ENCODE results near the gene USP21.

USP21 gene

GRCh38 chr1:161193561-161194235 is 34.4 kb downstream of the USP21 start:
- DNase-seq (ENCODE audit: low spot score) = no peak

- DNase-seq (ENCODE audit: low spot score) = no peak
Measured at GRCh38 chr1:161195171-161195570, 35.9 kb downstream of the USP21 start.

- no peak for DNase-seq (ENCODE audit: low spot score)
Measured at GRCh38 chr1:161196111-161196510, 36.8 kb downstream of the USP21 start.

- peak; percentile 80 for DNase-seq (ENCODE audit: low spot score)
Measured at GRCh38 chr1:161196521-161197451, 37.5 kb downstream of the USP21 start.

- DNase-seq (ENCODE audit: low spot score) = no peak
Measured at GRCh38 chr1:161197560-161198193, 38.4 kb downstream of the USP21 start.

- no peak for DNase-seq (ENCODE audit: low spot score)
Measured at GRCh38 chr1:161198194-161198896, 39.0 kb downstream of the USP21 start.

- peak; percentile 68 for DNase-seq (ENCODE audit: low spot score)
Measured at GRCh38 chr1:161198897-161199431, 39.7 kb downstream of the USP21 start, which contains the start of gene ADAMTS4. Gene ADAMTS4 (minus strand): TSS chr1:161199054. CDS start chr1:161198627, 427 bp downstream.

GRCh38 chr1:161199506-161200139 is 40.3 kb downstream of the USP21 start:
- no peak for DNase-seq (ENCODE audit: low spot score)

GRCh38 chr1:161200421-161200991 is 41.2 kb downstream of the USP21 start:
- no peak for DNase-seq (ENCODE audit: low spot score)

- no peak for DNase-seq (ENCODE audit: low spot score)
Measured at GRCh38 chr1:161200992-161201835, 41.9 kb downstream of the USP21 start.

- DNase-seq (ENCODE audit: low spot score) = peak; percentile 94
Measured at GRCh38 chr1:161201836-161202712, 42.8 kb downstream of the USP21 start, which contains the start of gene NDUFS2. Gene NDUFS2 (plus strand): TSS chr1:161202367. CDS start chr1:161202386, 19 bp downstream.

- DNase-seq (ENCODE audit: low spot score) = no peak
Measured at GRCh38 chr1:161206411-161207140, 47.3 kb downstream of the USP21 start.

GRCh38 chr1:161207173-161207572 is 47.9 kb downstream of the USP21 start:
- DNase-seq (ENCODE audit: low spot score) = no peak

- DNase-seq (ENCODE audit: low spot score) = peak; percentile 90
Measured at GRCh38 chr1:161209790-161210409, 50.6 kb downstream of the USP21 start.

GRCh38 chr1:161214369-161214768 is 55.1 kb downstream of the USP21 start:
- no peak for DNase-seq (ENCODE audit: low spot score)

GRCh38 chr1:161215076-161215475 is 55.8 kb downstream of the USP21 start, which contains the start of gene FCER1G:
Gene FCER1G (plus strand): TSS chr1:161215295. CDS start chr1:161215322, 27 bp downstream.
- DNase-seq (ENCODE audit: low spot score) = no peak

Data from D341Med (cell line).